ENCODE data around the gene SORCS2.

Gene SORCS2

GRCh38 chr4:7687796-7688195 lies 495.5 kb downstream of the SORCS2 start:
- no peak for DNase-seq

DNA sequence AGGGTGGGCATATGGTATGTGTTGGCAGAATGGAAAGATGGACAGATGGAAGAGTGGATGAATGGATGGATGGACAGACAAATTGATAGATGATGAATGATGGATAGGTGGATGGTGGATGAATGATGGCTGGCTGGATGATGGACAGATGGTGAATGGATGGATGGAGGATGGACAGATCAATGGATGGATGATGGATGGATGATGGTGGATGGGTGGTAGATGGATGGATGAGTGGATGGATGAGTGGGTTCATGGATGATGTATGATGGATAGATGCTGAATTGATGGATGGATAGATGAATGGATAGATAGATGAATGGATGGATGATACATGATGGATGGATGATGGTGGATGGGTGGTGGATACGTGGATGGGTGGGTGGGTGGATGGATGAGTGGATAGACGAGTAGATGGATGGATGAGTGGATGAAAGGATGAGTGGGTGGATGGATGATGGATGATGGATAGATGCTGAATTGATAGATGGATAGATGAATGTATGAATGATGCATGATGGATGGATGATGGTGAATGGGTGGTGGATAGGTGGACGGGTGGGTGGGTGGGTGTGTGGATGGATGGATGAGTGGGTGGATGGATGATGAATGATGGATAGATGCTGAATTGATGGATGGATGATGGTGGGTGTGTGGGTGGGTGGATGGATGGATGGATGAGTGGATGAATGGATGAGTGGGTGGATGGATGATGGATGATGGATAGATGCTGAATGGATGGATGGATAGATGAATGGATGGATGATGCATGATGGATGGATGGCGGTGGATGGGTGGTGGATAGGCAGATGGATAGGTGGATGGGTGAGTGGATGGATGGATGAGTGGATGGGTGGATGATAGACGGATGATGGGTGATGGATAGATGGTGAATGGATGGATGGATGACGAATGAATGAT lies 497.7 kb downstream of the SORCS2 start:
- no peak for DNase-seq

DNA sequence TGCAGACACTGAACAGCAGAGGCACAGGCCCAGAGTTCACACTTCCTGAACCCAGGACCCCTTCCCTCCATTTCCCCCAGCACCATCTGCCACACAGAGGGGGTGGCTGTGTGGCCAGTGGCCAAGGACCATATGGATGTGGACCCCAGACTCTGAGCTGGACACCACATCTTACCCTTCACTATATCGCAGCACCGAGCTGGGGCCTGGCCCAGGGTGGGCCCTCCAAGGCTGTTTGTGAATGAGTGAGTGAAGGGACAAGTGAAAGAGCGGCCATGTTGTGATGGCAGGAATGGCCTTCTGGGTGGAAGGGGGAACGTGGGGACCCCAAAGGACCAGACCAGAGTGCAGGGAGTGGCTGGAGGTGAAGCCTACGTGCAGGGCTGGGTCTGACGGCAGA lies 498.7 kb downstream of the SORCS2 start:
- DNase-seq = no peak

GRCh38 chr4:7691982-7692381 lies 499.6 kb downstream of the SORCS2 start:
- no peak for DNase-seq

GRCh38 chr4:7692451-7693236 lies 500.3 kb downstream of the SORCS2 start:
- DNase-seq = no peak

DNA sequence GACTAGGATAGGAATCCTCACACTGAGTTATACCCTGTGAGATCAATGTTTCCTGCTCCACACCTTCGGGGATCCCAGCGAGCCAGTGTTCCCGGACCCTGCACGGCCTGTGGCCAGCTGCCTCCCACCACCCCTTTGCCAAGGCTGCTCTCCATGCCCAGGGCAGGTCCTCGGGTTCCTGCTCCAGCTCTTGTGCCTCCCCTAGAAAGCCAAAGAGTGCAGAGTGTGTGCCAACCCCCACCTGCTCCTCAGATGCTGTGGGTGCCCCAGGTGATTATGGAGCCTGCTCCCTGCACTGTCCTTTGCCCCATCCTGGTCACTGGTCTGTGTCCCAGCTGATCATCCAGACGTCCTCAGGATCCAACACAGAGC lies 500.9 kb downstream of the SORCS2 start:
- no peak for DNase-seq

DNA sequence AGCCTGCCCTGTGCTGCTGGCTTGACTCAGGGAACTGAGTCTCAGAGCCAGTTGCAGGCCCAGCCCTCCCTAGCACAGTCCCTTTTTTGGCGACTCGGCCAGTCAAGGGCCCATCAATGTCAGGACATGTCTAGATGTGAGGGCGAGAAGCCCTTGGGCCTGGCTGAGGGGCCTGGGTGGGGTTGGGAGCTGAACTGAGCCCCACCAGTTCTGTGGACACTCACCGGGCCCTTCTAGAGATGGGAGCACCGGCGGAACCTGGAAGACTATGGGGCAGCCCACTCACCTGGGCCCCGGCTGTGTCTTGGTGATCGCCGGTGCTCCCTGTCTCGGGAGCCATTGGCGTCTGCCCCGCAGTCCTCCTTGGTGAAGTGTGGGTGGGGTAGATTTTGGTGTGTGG lies 501.4 kb downstream of the SORCS2 start:
- no peak for DNase-seq

DNA sequence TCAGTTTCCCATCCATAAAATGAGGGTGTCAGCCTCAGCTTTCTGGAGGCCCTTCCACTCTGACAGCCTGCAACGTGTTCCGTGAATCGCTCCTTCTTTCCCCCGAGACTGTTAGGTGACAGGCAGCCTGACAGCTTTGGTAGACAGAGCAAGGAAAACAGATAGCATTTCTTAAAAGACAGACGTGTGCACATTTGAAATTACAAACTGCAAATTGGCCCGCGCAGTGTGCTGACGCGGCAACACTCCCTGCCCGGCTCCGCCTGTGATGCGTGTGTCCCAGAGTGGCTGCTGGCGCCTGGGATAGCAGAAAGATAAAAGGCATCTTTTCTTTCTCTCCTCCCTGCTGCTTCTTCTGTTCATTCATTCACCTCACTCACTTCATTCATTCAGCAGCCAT lies 502.0 kb downstream of the SORCS2 start:
- DNase-seq = no peak

- no peak for DNase-seq
Observed at GRCh38 chr4:7697343-7697742, 505.0 kb downstream of the SORCS2 start.

- DNase-seq = no peak
Observed at GRCh38 chr4:7697821-7698220, 505.5 kb downstream of the SORCS2 start.

DNA sequence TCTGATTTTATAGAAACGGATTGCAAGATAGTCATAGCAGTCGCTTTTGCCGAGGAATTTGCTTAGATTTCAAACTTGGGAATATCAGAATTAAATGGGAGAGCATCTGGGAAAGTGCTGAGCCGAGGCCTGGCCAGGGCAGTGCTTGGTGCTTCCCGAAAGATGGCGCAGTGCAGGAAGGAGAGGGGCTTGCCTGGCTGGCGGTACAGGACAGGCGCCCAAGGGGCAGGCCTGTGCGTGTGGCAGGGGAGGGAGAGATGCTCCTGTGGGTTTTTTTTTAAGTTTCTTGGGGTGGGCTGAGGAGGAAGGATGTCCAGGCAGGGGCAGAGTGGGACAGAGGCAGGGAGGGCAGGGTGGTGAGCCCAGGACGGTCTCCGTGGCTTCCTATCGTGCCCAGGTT lies 506.2 kb downstream of the SORCS2 start:
- no peak for DNase-seq

GRCh38 chr4:7699031-7699430 lies 506.7 kb downstream of the SORCS2 start:
- DNase-seq = no peak

DNA sequence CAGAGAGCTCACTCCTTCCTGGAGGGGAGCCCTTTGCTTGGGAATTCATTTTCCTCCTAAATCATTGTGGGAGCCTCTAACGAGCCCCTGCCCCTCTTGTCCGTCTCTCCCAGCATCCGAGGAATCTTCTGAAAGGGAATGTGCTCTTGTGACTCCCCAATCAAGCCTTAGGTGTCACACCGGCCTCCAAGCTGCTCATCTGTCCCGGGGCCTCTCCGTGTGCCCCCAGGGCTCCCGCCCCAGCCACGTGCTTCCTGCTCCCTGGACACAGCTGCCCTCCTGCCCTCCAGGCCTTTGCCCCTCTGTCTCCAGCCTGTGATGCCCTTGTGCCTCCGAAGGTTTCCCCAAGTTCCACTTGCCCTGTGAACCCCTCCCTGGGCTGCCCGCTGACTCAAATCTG lies 507.5 kb downstream of the SORCS2 start:
- DNase-seq = no peak

DNA sequence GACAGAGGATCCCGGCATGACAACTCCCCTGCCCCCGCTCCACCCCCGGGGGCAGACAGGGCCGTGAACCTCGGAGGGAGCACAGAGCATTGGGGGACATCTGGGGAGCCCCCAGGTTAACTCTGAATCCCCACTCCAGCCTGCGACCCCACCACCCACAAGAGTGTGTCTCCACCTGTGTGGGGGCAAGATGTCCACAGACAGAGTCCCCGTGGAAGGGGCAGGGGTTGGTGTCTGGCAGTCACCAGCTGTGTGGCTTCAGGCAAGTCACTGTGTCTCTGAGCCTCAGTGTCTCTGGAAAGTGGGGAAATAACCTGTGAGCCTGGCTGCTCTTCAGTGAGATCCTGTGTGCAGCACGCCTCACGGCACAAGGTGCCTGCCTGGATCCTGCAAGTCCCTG lies 508.3 kb downstream of the SORCS2 start:
- DNase-seq = no peak

- no peak for DNase-seq
Observed at GRCh38 chr4:7701866-7702649, 509.7 kb downstream of the SORCS2 start.

DNA sequence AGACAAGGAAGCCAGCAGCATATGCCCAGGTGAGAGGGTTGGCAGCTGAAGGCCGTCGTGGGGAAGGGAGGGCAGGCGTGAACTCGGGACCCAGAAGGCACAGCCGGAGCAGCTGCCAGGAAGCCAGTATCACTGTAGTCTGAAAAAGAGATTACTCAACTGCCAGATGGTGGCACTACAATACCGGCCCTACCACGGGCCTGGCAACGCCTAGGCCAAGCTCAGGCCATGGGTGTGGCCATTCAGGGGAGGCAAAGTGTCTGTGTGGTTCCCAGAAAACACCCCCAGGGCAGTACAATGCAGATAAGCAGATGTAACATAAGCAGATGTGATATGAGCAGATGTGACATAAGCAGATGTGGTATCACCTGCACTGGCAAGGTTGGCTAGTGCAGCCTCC lies 511.4 kb downstream of the SORCS2 start:
- no peak for DNase-seq

GRCh38 chr4:7704091-7704490 lies 511.8 kb downstream of the SORCS2 start:
- DNase-seq = no peak

GRCh38 chr4:7704625-7705024 lies 512.3 kb downstream of the SORCS2 start:
- DNase-seq = no peak

DNA sequence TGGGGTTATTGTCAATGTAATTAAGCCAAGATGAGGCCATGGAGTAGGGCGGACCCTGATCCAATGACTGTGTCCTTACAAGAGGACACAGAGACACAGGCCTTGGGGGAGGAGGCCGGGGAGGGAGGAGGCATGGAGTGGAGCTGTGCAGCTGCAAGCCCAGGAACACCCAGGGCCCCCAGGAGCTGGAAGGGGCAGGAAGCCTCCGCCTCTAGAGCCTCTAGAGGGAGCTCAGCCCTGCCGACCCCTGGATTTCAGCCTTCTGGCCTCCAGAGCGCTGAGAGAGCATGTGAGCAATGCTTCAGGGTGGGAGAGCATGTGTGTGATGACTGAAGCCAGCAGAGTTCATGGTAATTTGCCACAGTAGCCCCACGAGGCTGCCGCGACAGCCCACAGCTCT lies 512.7 kb downstream of the SORCS2 start:
- DNase-seq = no peak

GRCh38 chr4:7705593-7705992 lies 513.3 kb downstream of the SORCS2 start:
- DNase-seq = no peak

DNA sequence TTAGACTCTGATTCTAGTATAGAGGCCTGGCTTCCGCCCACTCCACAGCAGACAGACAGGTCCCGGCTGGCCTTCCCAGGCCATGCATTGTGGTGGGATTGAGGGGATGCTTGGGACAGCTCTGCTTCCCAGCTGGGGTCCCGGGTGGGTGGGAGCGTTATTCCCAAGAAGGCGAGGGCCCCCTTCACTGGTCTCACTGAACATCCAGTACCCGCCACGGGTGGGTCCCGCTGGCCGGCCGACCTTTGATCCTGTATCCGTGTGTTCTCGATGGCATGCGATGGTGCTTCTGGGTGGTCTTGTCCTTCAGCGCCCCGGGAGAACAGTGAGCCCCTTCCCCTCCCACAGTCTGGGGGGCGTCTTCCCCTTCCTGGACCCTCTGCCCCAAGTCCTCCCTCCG lies 515.9 kb downstream of the SORCS2 start:
- no peak for DNase-seq

DNA sequence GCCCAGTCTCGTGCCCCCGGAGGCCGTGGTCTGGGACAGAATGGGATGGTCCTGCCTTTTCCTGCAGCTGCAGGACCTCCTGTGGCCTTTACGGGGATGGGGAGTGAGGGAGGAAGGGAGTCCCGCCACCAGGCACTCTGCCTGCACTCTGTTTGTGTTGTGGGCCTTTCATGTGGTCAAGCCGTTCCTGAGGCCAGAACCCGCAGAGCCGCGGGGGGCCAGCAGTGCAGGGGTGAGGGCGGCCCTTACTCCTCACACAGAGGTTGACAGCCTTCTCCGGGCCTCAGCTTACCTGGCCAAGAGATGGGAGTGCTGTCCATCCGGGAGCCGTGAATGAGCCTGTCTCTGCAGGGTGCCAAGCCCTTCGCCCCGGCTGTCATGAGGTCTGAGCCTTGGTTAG lies 516.6 kb downstream of the SORCS2 start:
- DNase-seq = no peak

GRCh38 chr4:7709431-7709830 lies 517.1 kb downstream of the SORCS2 start:
- no peak for DNase-seq
